Stimulated activated CD4-positive, alpha-beta T cell treated with anti-CD3 and anti-CD28 coated beads, TNF-alpha, amount 100 ng/mL, for 48 hours (primary cell): ENCODE results near the gene SCOC.

Experiments
- DNase-seq, 3 donors: peaks; one replicate each; pipeline ENCODE4 v3.0.0-alpha.2; 2020; ENCODE audit warnings: low read depth in 3 of 3

Gene SCOC

DNA sequence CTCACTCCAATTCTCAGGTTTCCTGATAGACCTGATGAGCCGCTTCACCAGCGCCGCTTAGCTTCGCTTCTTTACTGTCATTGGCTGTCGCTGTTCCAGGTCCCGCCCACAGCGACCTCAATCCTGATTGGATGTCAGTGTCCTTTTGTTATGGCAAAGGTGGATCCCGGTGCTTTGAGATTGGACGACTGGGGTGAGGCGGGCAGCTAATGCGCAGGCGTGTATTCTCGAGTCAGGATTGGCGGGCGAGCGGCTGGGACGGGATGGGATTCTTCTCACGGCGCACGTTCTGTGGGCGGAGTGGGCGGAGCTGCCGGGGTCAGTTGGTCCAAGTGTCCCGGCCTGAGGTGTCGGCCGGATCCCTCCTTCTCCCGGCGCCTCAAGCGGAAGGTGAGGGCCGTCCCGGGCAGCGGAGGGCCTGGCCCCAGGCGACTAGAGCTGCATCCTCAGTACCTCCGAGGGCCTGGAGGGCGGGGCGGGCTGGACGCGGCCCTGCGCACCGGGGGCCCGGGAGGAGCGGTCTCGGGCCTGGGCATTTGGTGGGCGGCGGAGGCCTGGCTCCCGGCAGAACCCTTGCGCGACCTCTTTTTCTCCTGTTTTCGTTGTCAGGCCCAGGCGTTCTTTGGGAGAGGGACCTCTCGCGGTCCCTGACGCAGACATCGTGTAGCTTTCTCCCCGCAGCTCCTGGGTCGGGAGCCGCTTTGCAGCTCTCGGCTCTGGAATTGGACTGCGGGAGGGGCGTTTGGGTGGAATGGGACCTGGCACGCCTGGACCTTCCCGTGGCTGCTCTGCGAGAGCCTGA is at the start of gene SCOC:
TSS of gene SCOC (plus strand) at position 319 of the 802 bp plus-strand sequence. CDS start 5,525 bp downstream, outside the sequence.
- DNase-seq = peak; percentile 93 to 97 (median 95)

DNA sequence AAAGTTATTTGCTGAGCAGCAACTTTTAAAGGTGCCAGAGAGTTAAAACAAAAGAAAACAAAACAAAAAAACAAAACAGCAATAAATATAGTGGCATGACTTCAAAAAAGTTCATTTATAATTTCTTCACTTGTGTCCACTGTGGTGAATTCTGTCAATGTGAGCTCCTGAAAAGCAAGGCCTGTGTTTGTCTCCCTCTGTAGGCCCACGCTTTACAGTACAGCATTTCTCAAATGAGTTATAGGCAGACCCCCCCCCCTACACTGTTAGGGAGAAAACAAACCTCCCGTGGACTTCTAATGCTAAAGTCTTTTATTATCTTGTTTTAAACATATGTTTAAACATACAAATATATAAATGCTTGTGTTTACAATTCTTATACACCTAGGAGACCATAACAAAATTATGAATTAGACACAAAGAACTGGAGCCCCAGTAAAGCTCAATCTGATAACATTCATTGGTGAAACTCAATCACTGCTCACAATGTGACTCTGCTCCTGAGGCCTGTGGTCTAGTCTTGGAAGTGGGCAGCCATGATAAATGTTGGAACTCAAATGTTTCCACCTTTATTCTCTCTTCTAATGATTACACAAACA is 47.0 kb upstream of the SCOC start:
- DNase-seq = no peak

DNA sequence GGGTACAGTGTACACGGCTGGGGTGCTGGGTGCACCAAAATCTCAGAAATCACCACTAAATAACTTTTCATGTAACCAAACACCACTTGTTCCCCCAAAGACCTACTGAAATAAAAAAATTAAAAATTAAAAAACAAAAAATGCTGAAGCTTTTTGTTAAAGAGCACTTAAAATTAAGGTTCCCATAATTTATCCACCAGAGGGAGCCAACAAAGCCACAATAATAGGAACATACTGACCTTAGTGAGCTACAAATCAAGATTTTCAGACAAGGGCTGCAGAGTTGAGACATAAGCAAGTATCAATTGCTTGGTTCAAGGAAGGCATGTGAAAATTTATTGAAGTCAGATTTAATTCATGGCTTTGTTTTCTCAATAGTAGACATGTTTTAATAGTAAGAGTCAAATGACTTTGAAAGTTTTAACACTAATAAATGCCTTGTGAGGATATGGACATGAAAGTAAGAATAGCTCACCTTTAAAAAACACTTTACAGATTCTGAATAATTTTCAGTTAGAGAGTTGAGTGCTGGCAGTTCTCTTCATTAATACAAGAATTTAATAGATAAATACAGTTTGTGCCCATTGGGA is 43.0 kb upstream of the SCOC start:
- no peak for DNase-seq

DNA sequence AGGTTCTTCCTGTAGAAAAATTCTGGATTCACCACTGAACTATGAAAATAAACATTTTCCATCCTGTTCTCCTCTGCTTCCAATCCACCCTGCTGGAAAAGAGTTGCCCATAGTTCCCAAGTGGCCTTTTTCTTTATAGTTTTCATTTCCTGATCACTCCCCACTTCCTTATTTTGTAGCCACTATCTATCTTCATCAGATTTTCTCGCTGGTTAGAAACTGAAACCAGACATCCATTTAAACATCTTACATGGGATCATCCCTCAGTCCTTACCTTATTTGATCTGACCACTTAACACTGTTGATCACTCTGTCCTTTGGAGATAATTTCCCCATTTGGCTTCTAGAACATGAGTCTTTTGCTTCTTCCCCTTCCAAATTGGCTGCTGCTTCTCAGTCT is 42.2 kb upstream of the SCOC start:
- no peak for DNase-seq

DNA sequence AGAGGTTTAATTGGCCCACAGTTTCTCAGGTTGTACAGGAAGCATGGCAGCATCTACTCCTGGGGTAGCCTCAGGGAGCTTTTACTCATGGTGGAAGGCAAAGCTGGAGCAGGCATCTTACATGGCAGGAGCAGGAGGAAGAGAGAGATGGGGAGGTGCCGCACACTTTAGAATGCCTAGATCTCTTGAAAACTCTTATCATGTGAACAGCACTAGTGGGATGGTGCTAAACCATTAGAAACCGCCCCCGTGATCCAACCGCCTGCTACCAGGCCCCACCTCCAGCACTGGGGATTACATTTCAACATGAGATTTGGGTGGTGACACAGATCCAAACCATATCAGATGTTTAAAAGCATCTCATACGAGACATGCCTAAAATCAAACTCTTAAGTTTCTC is 41.6 kb upstream of the SCOC start:
- no peak for DNase-seq

DNA sequence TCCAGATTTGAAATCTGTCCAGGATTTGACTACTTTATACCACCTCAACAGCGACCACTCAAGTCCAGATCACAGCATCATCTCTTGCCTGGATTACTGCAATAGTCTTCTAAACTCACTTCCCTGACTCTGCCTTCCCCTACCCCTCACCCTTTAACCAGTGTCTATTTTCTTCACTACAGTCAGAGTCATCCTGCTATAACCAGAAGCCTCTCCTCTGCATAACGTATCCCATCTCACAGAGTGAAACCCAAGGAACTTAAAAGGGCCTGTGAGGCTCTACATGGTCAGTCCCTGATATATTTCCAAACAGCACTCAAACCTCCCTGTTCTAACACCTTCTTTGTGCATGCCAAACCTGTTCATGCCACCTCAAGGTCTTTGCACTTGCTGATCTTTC is 40.7 kb upstream of the SCOC start:
- DNase-seq = no peak

DNA sequence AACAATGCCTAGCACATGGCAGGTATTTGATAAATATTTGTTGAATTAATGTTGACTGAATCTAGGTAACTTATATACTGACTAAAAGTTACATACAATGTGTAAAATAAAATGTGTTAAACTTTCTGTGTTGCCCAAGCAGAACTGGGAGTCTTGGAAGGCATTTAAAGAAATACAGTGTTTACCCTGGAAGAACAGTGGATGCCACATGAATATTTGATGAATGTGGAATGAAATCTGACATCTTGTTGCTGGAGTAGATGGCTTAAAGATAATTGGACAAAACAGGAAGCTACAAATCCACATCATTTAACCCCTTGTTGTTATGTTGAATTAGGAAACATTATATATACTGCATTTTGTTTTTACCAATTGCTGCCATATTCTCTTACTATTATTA is 39.9 kb upstream of the SCOC start:
- DNase-seq = no peak

DNA sequence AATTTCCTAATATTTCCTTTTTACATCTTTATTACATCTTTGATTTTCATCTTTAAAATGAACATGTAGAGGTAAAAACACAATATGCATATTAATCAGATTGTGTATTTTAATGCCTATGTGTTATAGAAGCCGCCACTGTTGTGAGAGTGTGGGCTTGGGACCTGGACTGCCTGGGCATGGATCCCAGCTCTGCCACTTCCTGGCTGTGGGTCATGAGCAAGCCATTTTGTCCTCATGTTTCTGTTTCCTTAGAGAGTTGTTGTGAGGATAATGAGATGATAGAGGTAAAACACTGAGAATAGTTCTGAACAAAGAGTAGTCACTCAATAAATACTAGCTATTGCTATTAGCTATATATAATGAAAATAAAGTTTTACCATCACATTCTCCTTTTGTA is 38.4 kb upstream of the SCOC start:
- DNase-seq = no peak

DNA sequence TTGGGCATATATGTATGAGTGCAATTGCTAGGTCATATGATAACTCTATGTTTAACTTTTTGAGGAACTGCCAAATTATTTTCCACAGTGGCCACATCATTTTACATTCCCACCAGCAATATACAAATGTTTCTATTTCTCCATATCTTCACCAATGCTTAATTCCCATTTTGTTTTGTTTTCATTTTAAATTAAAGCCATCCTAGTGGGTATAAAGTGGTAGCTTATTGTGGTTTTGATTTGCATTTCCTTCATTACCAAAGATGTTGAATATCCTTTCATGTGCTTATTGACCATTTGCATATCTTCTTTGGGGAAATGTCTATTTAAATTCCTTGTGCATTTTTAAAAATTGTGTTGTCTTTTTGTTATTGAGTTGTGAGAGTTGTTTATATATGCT is 36.7 kb upstream of the SCOC start:
- DNase-seq = no peak

DNA sequence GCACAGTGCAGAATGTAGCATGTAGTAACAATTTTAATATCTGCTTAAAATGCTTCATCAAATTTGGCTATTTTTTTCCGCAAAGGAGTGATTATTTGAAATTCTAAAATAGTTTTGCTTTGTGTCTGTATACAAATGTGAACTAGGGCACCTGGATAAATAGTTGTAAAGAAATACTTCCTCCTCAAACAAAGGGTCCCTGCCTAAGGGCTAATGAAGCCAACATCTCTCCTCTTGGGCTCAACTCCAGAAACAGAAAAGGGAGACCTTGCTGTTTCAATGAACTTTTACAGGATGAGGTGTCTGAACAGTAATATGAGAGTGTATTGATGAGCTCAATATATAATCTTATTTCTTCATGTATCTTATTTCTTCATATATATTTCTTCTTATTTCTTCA is 30.8 kb upstream of the SCOC start:
- no peak for DNase-seq

DNA sequence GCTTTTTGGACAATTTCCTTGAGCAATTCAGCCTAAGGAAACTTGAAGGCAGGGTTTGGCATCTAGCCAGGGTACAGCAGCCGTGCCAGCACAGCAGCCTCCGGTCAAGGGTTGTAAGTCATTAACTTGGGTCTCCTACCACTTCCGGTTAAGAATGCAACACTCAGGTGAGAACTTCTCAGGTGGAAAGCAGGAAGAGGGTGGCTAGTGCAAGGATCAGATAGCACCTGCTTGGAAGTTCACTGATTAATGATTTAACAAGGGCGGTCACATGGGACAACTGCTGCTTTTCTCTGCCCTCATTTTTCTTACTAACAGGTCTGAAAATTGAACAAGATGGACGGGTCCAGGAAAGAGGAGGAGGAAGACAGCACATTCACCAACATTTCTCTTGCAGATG is 30.1 kb upstream of the SCOC start:
- DNase-seq = no peak

DNA sequence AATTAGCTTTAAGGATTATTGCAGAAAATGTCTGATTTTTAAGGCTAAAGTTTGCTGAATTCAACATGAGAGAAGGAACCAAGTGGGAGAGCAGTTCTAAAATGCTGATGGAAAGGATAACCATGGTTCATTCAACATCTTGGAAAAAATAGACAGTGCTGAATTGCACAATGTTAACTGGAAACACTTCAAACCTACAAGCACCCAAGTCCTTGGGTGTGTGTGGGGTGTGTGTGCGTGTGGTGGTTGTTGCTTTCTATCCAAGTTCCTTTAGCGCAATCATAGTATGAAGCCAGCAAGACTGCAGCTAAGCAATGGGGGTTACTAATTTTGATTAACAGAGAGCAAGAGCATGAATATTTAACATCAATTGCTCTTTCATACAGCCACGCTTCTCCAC is 29.3 kb upstream of the SCOC start:
- DNase-seq = no peak

DNA sequence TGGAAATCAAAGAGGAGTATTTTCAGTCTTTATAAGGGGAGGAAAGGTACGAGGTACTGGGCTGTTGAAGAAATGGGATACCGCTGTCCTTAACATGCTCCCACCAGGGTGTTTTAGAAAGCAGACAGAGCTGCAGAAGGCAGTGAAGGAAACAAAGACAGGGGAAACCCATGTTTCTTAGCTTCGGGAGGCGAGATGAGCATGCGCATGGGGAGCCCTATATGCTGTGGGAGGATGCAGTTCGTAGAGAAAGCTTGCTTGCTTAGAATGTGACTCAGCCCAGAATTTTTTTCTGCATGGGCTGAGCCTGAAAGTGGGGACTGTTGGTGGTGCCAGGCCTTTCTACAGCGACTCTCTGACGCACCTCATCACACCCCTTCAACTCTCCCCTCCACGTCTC is 28.8 kb upstream of the SCOC start:
- DNase-seq = no peak

DNA sequence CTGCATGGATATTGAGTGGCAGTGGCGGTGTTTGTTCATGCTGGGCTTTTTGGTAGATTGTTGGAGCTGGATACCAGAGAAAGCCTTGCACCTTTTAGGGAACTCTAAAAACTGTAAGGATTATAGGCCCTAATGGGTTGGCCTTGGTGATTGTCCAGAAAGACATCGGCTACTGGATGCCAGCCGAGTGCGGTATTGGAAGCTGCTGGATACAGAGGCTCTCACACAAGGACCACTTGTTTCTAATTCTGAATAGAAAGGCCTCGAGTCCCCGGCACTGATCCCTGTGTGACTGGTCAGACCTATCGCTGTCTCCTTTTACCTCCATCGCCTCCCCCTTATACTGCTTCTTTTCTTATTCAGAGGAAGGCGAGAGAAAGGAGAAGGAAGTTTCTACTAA is 27.3 kb upstream of the SCOC start:
- DNase-seq = no peak

DNA sequence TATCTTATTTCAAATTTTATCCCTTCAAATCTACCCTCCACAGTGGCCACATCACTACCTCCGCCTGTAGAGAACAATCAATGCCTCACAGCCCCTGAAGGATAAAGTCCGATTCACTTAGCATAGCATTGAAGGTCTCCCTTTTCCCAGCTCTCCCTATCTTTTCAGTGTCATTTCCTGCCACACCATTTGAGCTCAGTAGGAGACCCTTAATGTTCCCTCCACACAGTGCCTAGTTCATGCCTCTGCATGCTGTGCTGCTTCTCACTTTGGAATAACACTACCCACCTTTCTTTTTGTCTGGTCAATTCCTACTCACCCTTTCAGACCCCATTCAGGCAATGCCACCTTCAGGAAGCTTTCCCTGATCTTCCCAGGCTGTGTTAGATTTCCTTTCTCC is 23.6 kb upstream of the SCOC start:
- DNase-seq = no peak

DNA sequence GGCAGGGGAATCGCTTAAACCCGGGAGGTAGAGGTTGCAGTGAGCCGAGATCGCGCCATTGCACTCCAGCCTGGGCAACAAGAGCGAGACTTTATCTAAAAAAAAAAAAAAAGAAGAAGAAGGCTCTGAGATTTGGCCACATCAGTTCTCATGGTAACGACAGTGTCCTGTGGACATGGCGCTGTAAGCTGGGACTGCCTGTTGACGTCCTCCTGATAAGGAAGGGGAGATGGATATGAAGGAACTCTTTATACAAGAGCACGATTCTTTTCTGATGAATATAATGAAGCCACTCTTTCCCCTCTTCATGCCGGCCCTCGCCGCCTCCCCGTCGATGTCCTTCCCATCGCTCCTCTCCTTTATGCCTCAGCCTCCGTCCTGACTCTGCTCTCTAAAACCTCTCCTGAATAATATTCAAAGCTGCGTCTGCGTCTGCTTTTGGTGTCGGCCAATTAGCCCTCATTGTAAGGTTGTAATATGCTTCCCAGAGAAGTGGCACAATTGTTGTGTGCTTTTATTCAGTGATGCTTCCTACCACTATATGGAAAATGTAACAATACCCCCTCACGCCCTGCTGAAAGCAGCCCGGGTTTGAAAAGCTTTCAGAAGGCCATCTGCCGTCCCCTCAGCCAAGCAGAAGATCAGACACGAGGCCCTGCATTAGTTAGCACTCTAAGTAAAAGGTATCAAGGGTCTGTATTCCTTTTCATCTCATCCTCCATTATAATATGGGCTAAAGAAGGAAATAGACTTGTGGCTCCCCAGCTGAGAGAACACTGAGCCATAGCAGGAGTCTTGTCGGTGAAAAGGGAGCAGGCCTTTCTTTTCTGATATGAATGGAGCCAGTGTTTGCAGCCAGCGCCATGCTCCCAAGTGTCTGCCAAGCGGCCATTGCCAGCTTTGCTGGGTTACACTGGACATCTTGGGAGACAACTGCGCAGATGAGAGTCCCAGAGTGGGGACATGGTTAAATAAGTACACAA is 22.1 kb upstream of the SCOC start:
- no peak for DNase-seq

DNA sequence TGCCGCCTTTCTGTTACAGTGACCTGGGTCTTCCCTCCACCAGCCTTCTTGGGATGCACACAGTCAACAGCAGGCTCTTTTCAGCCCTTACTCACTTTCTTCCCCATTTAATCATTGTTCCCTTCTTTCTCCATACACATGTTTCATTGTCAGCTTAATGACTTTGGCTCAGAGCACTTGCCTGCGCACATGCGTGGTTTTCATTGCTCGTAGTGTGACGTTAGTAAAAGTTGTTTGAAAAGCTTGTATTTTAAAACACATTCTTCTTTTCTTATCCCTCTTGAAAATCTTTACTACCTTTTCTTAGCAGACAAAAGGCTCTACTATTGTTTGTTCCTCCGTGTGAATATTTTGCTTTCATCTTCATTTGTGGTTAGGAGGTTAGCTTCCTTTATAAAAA is 19.7 kb upstream of the SCOC start:
- no peak for DNase-seq

DNA sequence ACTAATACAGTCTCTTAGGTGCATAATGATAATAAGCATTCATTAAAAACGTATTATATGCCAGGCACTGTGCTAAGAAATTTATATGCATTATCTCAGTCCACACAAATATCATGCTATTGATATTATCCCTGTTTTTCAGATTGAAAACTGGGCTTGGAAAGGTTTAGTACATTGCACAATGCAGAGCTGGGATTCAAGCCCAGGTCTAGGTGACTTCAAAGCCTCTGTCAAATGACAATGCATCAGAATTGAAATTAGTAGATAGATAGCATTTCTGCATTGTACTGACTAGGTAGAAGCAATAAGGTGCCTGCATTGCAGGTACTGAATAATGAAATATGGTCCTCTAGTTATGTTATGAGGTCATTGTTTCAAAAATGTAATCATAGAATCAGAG is 18.2 kb upstream of the SCOC start:
- no peak for DNase-seq

DNA sequence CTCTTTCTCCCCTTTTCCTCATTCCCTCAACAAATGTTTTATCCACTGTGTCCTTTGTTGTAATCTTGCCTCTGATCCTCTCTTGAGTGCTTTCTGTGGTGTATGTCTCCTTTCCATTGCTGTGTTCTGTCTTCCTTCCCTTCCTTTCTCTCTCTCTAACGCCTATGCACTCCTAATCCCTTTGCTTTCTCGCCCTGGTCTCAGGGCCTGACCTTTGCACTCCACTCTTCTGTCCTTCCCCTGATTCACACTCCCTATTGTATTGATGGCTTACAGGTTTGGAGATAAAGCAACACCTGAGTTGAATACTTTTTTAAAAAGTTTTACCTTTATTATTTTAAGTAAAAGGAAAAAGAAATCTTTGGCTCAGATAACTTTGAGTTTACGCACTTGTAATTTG is 15.6 kb upstream of the SCOC start:
- no peak for DNase-seq

DNA sequence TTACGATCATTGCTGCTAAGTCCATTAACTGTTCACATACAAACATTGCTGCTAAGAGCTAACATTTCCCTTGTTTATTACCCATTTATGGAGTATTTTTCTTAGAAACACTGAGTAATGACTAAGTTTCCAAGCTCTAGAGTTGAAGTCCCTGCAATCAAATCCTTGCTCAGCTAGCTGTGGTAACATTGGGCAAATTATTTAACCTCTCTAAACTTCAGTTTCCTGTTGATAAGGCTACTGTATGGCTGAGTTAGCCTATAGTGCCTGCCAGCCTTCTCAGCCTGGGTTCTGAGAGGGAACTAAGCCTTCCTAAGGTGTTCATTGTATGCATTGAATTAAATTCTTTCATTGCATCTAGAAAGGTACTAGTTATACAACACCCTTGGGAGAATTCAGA is 15.2 kb upstream of the SCOC start:
- no peak for DNase-seq

DNA sequence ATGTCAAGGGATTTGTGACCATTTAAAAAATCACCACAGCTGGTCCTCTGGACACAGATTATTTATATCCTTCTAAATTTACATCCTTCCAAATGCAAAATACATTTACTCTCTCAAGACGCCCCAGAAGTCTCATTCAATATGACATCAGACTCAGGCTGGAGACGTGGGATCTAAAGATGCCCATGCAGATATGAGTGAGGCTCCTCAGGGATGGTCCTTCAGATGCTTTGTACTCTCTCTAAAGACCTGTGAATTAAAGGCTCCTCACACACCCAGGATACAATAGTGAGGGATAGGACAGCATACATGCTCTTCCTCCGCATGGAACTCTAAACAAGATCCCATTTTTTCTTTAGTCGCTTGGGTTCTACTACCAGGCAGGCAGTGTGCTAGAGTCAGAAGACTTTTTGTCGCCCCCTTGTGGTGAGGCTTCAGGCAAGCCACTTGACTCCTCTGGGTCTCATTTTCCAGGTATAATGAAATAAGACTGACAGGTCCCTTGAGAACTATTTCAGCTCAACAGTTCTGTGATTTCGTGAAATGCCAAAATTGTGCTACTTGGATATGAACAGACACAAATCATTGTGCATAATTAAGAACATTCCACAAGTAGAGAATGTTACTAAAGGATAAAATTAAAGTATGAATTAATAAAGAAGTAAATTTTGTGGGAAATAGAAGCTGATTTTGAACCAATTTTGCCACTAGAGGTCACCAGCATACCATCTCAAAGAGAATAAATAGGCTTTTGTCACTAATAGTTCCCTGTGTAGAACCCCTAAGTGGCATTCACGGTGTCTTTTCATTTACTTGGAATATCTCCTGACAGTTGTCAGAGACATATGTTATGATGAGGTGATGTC is 13.7 kb upstream of the SCOC start:
- peak; percentile 56 to 76 (median 71) for DNase-seq
